Ishikawa (cell line): ENCODE results near the gene CCDC88C.

Experiments
- CEBPB ChIP-seq: IDR thresholded peaks from 2 replicates; pipeline ENCODE4 v1.6.1; 2012
- CREB1 ChIP-seq: IDR thresholded peaks from 2 replicates; pipeline ENCODE4 v1.6.1; 2012; ENCODE audit warnings: low read depth
- EGR1 ChIP-seq: IDR thresholded peaks from 2 replicates; pipeline ENCODE4 v1.6.1; 2012
- EP300 ChIP-seq: IDR thresholded peaks from 2 replicates; pipeline ENCODE4 v1.6.1; 2012; ENCODE audit warnings: borderline replicate concordance
- FOXM1 ChIP-seq: IDR thresholded peaks from 2 replicates; pipeline ENCODE4 v1.6.1; 2012; ENCODE audit warnings: low read depth, borderline replicate concordance
- MAX ChIP-seq: IDR thresholded peaks from 2 replicates; pipeline ENCODE4 v1.6.1; 2012
- NFIC ChIP-seq: IDR thresholded peaks from 2 replicates; pipeline ENCODE4 v1.6.1; 2012
- RAD21 ChIP-seq: IDR thresholded peaks from 2 replicates; pipeline ENCODE4 v1.6.1; 2012; ENCODE audit warnings: low read depth
- REST ChIP-seq: IDR thresholded peaks from 2 replicates; pipeline ENCODE4 v1.6.1; 2012; ENCODE audit warnings: low read depth, mild to moderate bottlenecking
- TAF1 ChIP-seq: IDR thresholded peaks from 2 replicates; pipeline ENCODE4 v1.6.1; 2012; ENCODE audit warnings: low read depth, mild to moderate bottlenecking
- TCF12 ChIP-seq: IDR thresholded peaks from 2 replicates; pipeline ENCODE4 v1.6.1; 2012; ENCODE audit warnings: low read depth
- TEAD4 ChIP-seq: IDR thresholded peaks from 2 replicates; pipeline ENCODE4 v1.6.1; 2012
- USF1 ChIP-seq: IDR thresholded peaks from 2 replicates; pipeline ENCODE4 v1.6.1; 2012
- YY1 ChIP-seq: IDR thresholded peaks from 2 replicates; pipeline ENCODE4 v1.6.1; 2012; ENCODE audit warnings: low read depth
- ZBTB7A ChIP-seq: IDR thresholded peaks from 2 replicates; pipeline ENCODE4 v1.6.1; 2012; ENCODE audit warnings: low read depth

Gene CCDC88C

GRCh38 chr14:91372671-91373495 lies 44.7 kb downstream of the CCDC88C start:
- TF ChIP-seq REST (no peak), ZBTB7A (no peak), FOXM1 (no peak), NFIC (no peak), TEAD4 (no peak), EP300 (no peak), CREB1 (no peak)

GRCh38 chr14:91371990-91372375 lies 45.6 kb downstream of the CCDC88C start:
- no peak for TF ChIP-seq TCF12

- TF ChIP-seq TCF12 (no peak), CREB1 (no peak), CEBPB (no peak), USF1 (no peak), EP300 (no peak), MAX (no peak), ZBTB7A (no peak), RAD21 (no peak), NFIC (no peak), FOXM1 (no peak), EGR1 (no peak), REST (no peak), YY1 (no peak), TAF1 (no peak), TEAD4 (no peak)
These were observed 46.3 kb downstream of the CCDC88C start for GRCh38 chr14:91371011-91371989.

GRCh38 chr14:91369628-91370445 lies 47.8 kb downstream of the CCDC88C start:
- TF ChIP-seq FOXM1 (no peak), TCF12 (no peak), MAX (no peak), EGR1 (no peak), CEBPB (no peak), TAF1 (no peak), REST (no peak), USF1 (no peak), RAD21 (no peak), YY1 (no peak), TEAD4 (no peak), CREB1 (no peak)
